Measurements from ENCODE around the gene HNRNPL. TPM values are rescaled to one million over a fixed set of nuclear protein-coding genes. Genes with fewer than 3 reads are reported as not detected.

The HNRNPL gene
- polyA plus RNA-seq, 1 donor from 2014 or later, result 315 TPM

DNA sequence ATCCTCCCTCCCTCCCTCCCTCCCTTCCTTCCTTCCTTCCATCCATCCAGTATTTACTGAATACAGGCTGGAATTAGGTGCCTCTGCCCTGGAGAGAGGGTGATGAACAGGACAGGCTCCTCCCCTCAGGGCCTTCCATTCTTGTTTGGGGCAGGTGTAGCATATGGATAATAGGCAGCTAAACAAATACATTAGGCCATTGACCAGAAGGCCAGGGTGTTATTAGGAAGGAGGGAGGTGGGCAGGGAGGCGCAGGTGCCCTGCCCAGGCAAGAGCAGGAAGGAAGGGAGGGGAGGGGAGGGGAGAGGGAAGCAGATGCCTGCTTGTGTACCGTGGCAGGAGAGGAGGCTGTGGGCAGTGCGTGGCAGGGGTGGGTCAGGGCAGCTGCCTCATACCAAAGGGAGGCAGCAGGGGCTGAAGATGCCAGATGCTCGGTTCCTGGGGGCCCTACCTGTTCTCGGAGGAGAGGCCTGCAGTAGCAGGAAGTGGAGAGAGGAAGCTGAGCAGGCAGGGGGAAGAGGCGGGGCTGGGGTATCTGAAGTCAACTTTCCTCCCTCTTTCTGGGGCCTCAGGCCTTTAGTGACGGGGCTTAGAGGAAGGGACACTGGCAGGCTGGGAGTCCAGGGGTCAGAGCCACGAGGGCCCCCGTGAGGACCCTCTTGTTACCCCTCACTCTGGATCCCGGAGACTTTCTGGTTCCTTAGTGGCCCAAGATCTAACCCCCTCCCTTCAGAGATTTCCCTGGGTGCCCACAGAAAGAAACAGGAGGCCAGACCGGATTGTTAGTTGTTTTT lies 28.2 kb upstream of the HNRNPL start, which contains the start of gene RINL:
Gene RINL, minus strand, starts transcription at position 495 of the 794 bp plus-strand sequence. CDS start 1,533 bp downstream, outside the sequence.
- no peaks in the 10 kb centered on the region for H3K27me3 ChIP-seq (ENCODE audit: insufficient read depth, low read depth, low read length)
- H3F3A ChIP-seq (ENCODE audit: insufficient read depth, low read length, poor library complexity, severe bottlenecking), result no peaks in the 10 kb centered on the region
- H3K9ac ChIP-seq (ENCODE audit: low read length), result no peak within 1 kb of the TSS
- no peak within 1 kb of the TSS for H2AFZ ChIP-seq (ENCODE audit: low read depth, low read length)
- no peak within 1 kb of the TSS for H3K4me3 ChIP-seq (ENCODE audit: low read length)
- H3K79me2 ChIP-seq (replicated peaks; ENCODE audit: insufficient read depth, low read length), result no peaks in the 10 kb centered on the region
- H4K20me1 ChIP-seq (ENCODE audit: insufficient read depth), result no peaks in the 10 kb centered on the region
- H3K27ac ChIP-seq (ENCODE audit: low read length), result no peak within 1 kb of the TSS
- no peak within 1 kb of the TSS for H3K4me2 ChIP-seq (ENCODE audit: low read length)
- no peaks in the 10 kb centered on the region for H3K36me3 ChIP-seq (ENCODE audit: insufficient read depth, low read length)
- TF ChIP-seq MXI1 (conservative IDR thresholded peaks at IDR 0.05; ENCODE audit: poor library complexity, severe bottlenecking) (no peak), POLR2AphosphoS5 (IDR thresholded peaks at IDR 0.05) (no peak), EP300 (conservative IDR thresholded peaks at IDR 0.05; ENCODE audit: poor library complexity, severe bottlenecking) (no peak), SMC3 (conservative IDR thresholded peaks at IDR 0.05; ENCODE audit: poor library complexity) (no peak), TAF1 (IDR thresholded peaks at IDR 0.05; ENCODE audit: low read depth) (no peak), RAD21 (conservative IDR thresholded peaks at IDR 0.05) (no peak), EZH2 (IDR thresholded peaks at IDR 0.05; ENCODE audit: borderline replicate concordance, insufficient read depth, low read length, poor library complexity, severe bottlenecking) (no peak)
- TF ChIP-seq, protein P1, sequence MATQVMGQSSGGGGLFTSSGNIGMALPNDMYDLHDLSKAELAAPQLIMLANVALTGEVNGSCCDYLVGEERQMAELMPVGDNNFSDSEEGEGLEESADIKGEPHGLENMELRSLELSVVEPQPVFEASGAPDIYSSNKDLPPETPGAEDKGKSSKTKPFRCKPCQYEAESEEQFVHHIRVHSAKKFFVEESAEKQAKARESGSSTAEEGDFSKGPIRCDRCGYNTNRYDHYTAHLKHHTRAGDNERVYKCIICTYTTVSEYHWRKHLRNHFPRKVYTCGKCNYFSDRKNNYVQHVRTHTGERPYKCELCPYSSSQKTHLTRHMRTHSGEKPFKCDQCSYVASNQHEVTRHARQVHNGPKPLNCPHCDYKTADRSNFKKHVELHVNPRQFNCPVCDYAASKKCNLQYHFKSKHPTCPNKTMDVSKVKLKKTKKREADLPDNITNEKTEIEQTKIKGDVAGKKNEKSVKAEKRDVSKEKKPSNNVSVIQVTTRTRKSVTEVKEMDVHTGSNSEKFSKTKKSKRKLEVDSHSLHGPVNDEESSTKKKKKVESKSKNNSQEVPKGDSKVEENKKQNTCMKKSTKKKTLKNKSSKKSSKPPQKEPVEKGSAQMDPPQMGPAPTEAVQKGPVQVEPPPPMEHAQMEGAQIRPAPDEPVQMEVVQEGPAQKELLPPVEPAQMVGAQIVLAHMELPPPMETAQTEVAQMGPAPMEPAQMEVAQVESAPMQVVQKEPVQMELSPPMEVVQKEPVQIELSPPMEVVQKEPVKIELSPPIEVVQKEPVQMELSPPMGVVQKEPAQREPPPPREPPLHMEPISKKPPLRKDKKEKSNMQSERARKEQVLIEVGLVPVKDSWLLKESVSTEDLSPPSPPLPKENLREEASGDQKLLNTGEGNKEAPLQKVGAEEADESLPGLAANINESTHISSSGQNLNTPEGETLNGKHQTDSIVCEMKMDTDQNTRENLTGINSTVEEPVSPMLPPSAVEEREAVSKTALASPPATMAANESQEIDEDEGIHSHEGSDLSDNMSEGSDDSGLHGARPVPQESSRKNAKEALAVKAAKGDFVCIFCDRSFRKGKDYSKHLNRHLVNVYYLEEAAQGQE (IDR thresholded peaks at IDR 0.05; ENCODE audit: borderline replicate concordance), result no peak
- TF ChIP-seq, protein P2, sequence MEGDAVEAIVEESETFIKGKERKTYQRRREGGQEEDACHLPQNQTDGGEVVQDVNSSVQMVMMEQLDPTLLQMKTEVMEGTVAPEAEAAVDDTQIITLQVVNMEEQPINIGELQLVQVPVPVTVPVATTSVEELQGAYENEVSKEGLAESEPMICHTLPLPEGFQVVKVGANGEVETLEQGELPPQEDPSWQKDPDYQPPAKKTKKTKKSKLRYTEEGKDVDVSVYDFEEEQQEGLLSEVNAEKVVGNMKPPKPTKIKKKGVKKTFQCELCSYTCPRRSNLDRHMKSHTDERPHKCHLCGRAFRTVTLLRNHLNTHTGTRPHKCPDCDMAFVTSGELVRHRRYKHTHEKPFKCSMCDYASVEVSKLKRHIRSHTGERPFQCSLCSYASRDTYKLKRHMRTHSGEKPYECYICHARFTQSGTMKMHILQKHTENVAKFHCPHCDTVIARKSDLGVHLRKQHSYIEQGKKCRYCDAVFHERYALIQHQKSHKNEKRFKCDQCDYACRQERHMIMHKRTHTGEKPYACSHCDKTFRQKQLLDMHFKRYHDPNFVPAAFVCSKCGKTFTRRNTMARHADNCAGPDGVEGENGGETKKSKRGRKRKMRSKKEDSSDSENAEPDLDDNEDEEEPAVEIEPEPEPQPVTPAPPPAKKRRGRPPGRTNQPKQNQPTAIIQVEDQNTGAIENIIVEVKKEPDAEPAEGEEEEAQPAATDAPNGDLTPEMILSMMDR (IDR thresholded peaks at IDR 0.05; ENCODE audit: poor library complexity, severe bottlenecking), result no peak
- H3K9me2 ChIP-seq (ENCODE audit: insufficient read depth, low read length), result no peaks in the 10 kb centered on the region
- no peaks in the 10 kb centered on the region for H3K9me3 ChIP-seq (ENCODE audit: low read length)

DNA sequence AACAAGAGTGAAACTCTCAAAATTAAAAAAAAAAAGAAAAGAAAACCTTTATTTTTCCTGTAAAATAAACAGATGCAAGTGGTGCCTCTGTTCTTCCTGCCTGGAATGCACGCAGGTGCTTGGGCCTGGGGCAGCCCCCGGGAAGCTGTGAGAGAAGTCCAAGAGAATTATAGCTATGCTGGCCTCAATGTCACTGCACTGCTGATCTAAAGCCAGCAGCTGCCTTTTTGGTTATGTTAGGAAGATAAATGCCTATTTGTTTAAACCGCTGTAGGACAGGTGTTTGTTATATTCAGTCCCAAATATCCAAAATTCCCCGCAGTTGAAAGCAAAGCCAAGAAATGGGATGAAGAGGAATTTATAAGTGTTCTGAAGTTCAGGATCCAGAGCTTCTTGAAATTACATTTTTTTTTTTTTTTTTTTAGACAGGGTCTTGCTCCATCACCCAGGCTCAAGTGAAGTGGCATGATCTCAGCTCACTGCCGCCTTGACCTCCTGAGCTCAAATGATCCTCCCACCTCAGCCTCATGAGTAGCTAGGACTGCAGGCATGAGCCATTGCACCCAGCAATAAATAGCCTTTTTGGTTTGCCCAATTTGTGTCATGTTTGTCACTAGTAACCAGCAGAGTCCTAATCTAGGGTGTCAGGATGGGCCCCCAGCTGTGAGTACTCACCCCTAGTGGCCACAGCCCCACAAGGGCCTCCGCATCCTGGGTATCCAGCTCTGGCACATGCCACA lies 26.0 kb upstream of the HNRNPL start:
- Histone ChIP-seq H3K9ac (ENCODE audit: low read length) (no peak overlapping the region), H3K9me2 (ENCODE audit: insufficient read depth, low read length) (no peaks in the 10 kb centered on the region), H3K9me3 (ENCODE audit: low read length) (no peaks in the 10 kb centered on the region), H4K20me1 (ENCODE audit: insufficient read depth) (no peaks in the 10 kb centered on the region), H3K36me3 (ENCODE audit: insufficient read depth, low read length) (no peaks in the 10 kb centered on the region), H3K27ac (ENCODE audit: low read length) (no peak overlapping the region), H3K4me2 (ENCODE audit: low read length) (no peak overlapping the region), H3F3A (ENCODE audit: insufficient read depth, low read length, poor library complexity, severe bottlenecking) (no peaks in the 10 kb centered on the region), H3K4me3 (ENCODE audit: low read length) (no peak overlapping the region), H3K27me3 (ENCODE audit: insufficient read depth, low read depth, low read length) (no peaks in the 10 kb centered on the region), H3K79me2 (replicated peaks; ENCODE audit: insufficient read depth, low read length) (no peaks in the 10 kb centered on the region), H2AFZ (ENCODE audit: low read depth, low read length) (no peak overlapping the region)
- no peak for TF ChIP-seq EP300 (conservative IDR thresholded peaks at IDR 0.05; ENCODE audit: poor library complexity, severe bottlenecking)
- TF ChIP-seq, protein P2 (IDR thresholded peaks at IDR 0.05; ENCODE audit: poor library complexity, severe bottlenecking), result no peak
- TF ChIP-seq TAF1 (IDR thresholded peaks at IDR 0.05; ENCODE audit: low read depth), result no peak
- TF ChIP-seq SMC3 (conservative IDR thresholded peaks at IDR 0.05; ENCODE audit: poor library complexity), result no peak
- no peak for TF ChIP-seq EZH2 (IDR thresholded peaks at IDR 0.05; ENCODE audit: borderline replicate concordance, insufficient read depth, low read length, poor library complexity, severe bottlenecking)
- no peak for TF ChIP-seq RAD21 (conservative IDR thresholded peaks at IDR 0.05)
- TF ChIP-seq, protein P1 (IDR thresholded peaks at IDR 0.05; ENCODE audit: borderline replicate concordance), result no peak
- no peak for TF ChIP-seq POLR2AphosphoS5 (IDR thresholded peaks at IDR 0.05)
- no peak for TF ChIP-seq MXI1 (conservative IDR thresholded peaks at IDR 0.05; ENCODE audit: poor library complexity, severe bottlenecking)

Data from neural cell (in vitro differentiated cells).